A549 (cell line): Measurements from ENCODE around the gene RNF144A. TPM values are rescaled to one million over a fixed set of nuclear protein-coding genes. Genes with fewer than 3 reads are reported as not detected.

ENCODE experiments used
- ATAC-seq, 2 experiments: fragments of 200-7000 bp in 1 of 2; fragments of >200 bp in 1 of 2; cut with Nextera tagmentation in 1 of 2; cut with Tn5 transposase in 1 of 2; 3 replicates each; pipeline versions ENCODE4 v1.8.0 to v1.9.1; 2018 to 2020; ENCODE audit warnings: mild to moderate bottlenecking in 1 of 2, moderate library complexity in 1 of 2
- CTCF ChIA-PET: fragments of 300-600 bp; sonication (Branson Sonifier 250); formaldehyde crosslinking; extraction: SDS; loops from one replicate; lab custom pipeline; 2021; ENCODE audit warnings: antibody characterized with exemption, inconsistent platforms; lab: Yijun Ruan, JAX
- POLR2A ChIA-PET: fragments of 350-600 bp; formaldehyde crosslinking; extraction: SDS; loops from one replicate; lab custom pipeline; 2021; ENCODE audit warnings: antibody characterized with exemption, inconsistent platforms; lab: Yijun Ruan, JAX
- DNase-seq, 2 experiments: peaks; one replicate each; pipeline versions ENCODE4 v3.0.0 to v3.0.0-alpha.2; 2011 to 2016; ENCODE audit warnings: low read depth in 1 of 2, low spot score in 1 of 2
- FAIRE-seq: peaks from 2 replicates; lab custom pipeline; 2011; peaks lifted over from hg19 to GRCh38; lab: Jason Lieb, UNC
- H3K27ac ChIP-seq, 2 experiments: fragments of >200 bp; sonication (Bioruptor Twin); formaldehyde crosslinking; 3 replicates each; pipeline ENCODE4 v1.5.1; 2016 to 2017
- H3K4me1 ChIP-seq: fragments of >200 bp; sonication (Bioruptor Twin); formaldehyde crosslinking; 3 replicates; pipeline ENCODE4 v1.6.1; 2016
- H3K4me2 ChIP-seq: fragments of >200 bp; sonication (Bioruptor Twin); formaldehyde crosslinking; 3 replicates; pipeline ENCODE4 v1.6.1; 2016
- H3K4me3 ChIP-seq: fragments of >200 bp; sonication (Bioruptor Twin); formaldehyde crosslinking; 3 replicates; pipeline ENCODE4 v1.5.1; 2016
- H3K9me3 ChIP-seq: fragments of >200 bp; sonication (Bioruptor Twin); formaldehyde crosslinking; 3 replicates; pipeline ENCODE4 v1.6.1; 2016
- BHLHE40 ChIP-seq: IDR thresholded peaks from 2 replicates; pipeline ENCODE4 v1.6.1; 2012; ENCODE audit warnings: low read depth, low read length, inconsistent platforms
- CHD2 ChIP-seq: fragments of 150-350 bp; IDR thresholded peaks from 2 replicates; pipeline ENCODE4 v1.6.1; 2014; ENCODE audit warnings: low read length; ENCODE audit not compliant: partially characterized antibody
- EHMT2 ChIP-seq: fragments of 200-600 bp; sonication (generic); IDR thresholded peaks from 2 replicates; pipeline ENCODE4 v1.6.1; 2016; ENCODE audit warnings: antibody characterized with exemption, low read depth, mild to moderate bottlenecking, moderate library complexity
- EP300 ChIP-seq, 2 experiments: fragments of >200 bp; sonication (Bioruptor Twin); formaldehyde crosslinking; IDR thresholded peaks; 2 replicates in 1 of 2; 3 replicates in 1 of 2; pipeline ENCODE4 v1.6.1; 2016 to 2017
- FOSB ChIP-seq: fragments of 250-450 bp; sonication (Bioruptor Pico); IDR thresholded peaks from 2 replicates; pipeline ENCODE4 v1.5.0; 2020; ENCODE audit warnings: mild to moderate bottlenecking, moderate library complexity
- FOSL2 ChIP-seq, 2 experiments: fragments of 450-650 bp in 1 of 2; fragments of >200 bp in 1 of 2; sonication (Bioruptor Twin) in 1 of 2; formaldehyde crosslinking; IDR thresholded peaks; 2 replicates each; pipeline versions ENCODE4 v1.5.0 to v1.6.1; 2016 to 2020; ENCODE audit warnings: mild to moderate bottlenecking in 1 of 2, moderate library complexity in 1 of 2
- FOXS1 ChIP-seq: fragments of 250-450 bp; sonication (Bioruptor Pico); IDR thresholded peaks from 2 replicates; pipeline ENCODE4 v1.5.0; 2020; ENCODE audit warnings: mild to moderate bottlenecking, moderate library complexity
- HDAC2 ChIP-seq: fragments of 200-600 bp; sonication (generic); IDR thresholded peaks from 2 replicates; pipeline ENCODE4 v1.6.1; 2016
- HOXB13 ChIP-seq: fragments of 250-450 bp; sonication (Bioruptor Pico); IDR thresholded peaks from 2 replicates; pipeline ENCODE4 v1.5.0; 2020; ENCODE audit warnings: low read depth, mild to moderate bottlenecking, moderate library complexity
- HOXB5 ChIP-seq: fragments of 250-450 bp; sonication (Bioruptor Pico); IDR thresholded peaks from 2 replicates; pipeline ENCODE4 v1.5.0; 2020; ENCODE audit warnings: mild to moderate bottlenecking, moderate library complexity
- JUN ChIP-seq, 2 experiments: fragments of >200 bp; sonication (Bioruptor Twin); formaldehyde crosslinking; IDR thresholded peaks; 2 replicates in 1 of 2; 3 replicates in 1 of 2; pipeline ENCODE4 v1.6.1; 2016 to 2017
- JUNB ChIP-seq: fragments of >200 bp; sonication (Bioruptor Twin); formaldehyde crosslinking; IDR thresholded peaks from 2 replicates; pipeline ENCODE4 v1.6.1; 2016
- KDM1A ChIP-seq: fragments of 200-600 bp; sonication (generic); IDR thresholded peaks from 2 replicates; pipeline ENCODE4 v1.6.1; 2016; ENCODE audit warnings: low read depth, mild to moderate bottlenecking
- NFE2L2 ChIP-seq: fragments of 150-350 bp; conservative IDR thresholded peaks from 2 replicates; pipeline ENCODE4 v1.6.1; 2014; ENCODE audit warnings: low read length
- NPAS2 ChIP-seq: fragments of 250-450 bp; sonication (Bioruptor Pico); IDR thresholded peaks from 2 replicates; pipeline ENCODE4 v1.8.0; 2022; ENCODE audit warnings: mild to moderate bottlenecking, moderate library complexity, borderline replicate concordance
- NR3C1 ChIP-seq: fragments of >200 bp; sonication (Bioruptor Twin); formaldehyde crosslinking; IDR thresholded peaks from 3 replicates; pipeline ENCODE4 v1.6.1; 2017
- POLR2A ChIP-seq: IDR thresholded peaks from 2 replicates; pipeline ENCODE4 v1.6.1; 2012; ENCODE audit warnings: mild to moderate bottlenecking, low read length
- RNF2 ChIP-seq: fragments of 200-600 bp; sonication (generic); IDR thresholded peaks from 2 replicates; pipeline ENCODE4 v1.6.1; 2016; ENCODE audit warnings: low read depth, mild to moderate bottlenecking, antibody characterized with exemption, moderate library complexity, borderline replicate concordance
- TFCP2L1 ChIP-seq: fragments of 250-450 bp; sonication (Bioruptor Pico); IDR thresholded peaks from 2 replicates; pipeline ENCODE4 v1.5.0; 2021; ENCODE audit warnings: mild to moderate bottlenecking
- ZC3H11A ChIP-seq: fragments of 450-650 bp; IDR thresholded peaks from 2 replicates; pipeline ENCODE4 v1.6.1; 2014; ENCODE audit warnings: antibody characterized with exemption, mild to moderate bottlenecking
- ZFP36 ChIP-seq: fragments of 450-650 bp; IDR thresholded peaks from 2 replicates; pipeline ENCODE4 v1.6.1; 2014; ENCODE audit warnings: borderline replicate concordance; ENCODE audit not compliant: partially characterized antibody
- ZSCAN20 ChIP-seq: fragments of 250-450 bp; sonication (Bioruptor Pico); IDR thresholded peaks from 2 replicates; pipeline ENCODE4 v1.8.0; 2022; ENCODE audit warnings: mild to moderate bottlenecking, moderate library complexity
- WGBS: methylation state at CpG from one replicate; pipeline ENCODE4 v1.1.6; 2017; ENCODE audit errors: missing lambda C conversion rate; 5-methylcytosine and 5-hydroxymethylcytosine counted together
- polyA plus RNA-seq, 4 experiments: library from polyadenylated mRNA; depleted of rRNA in 3 of 4; stranded (reverse); fragments of >200 nt; fragmentation: RNase III in 1 of 4; extraction: RNeasy Plus Mini Kit Qiagen cat#74134 plus additional on column Dnase treatment in 1 of 4; gene quantifications; 2 replicates in 3 of 4; 3 replicates in 1 of 4; pipeline ENCODE4 v1.2.3, GENCODE V29; 2011 to 2017
- TF ChIP-seq, protein P1 (sequence below): fragments of >200 bp; sonication (Bioruptor Twin); formaldehyde crosslinking; IDR thresholded peaks from 2 replicates; pipeline ENCODE4 v1.6.1; 2016
- TF ChIP-seq, protein P2 (sequence below): fragments of 250-450 bp; sonication (Bioruptor Pico); IDR thresholded peaks from 2 replicates; pipeline ENCODE4 v1.5.0; 2021; ENCODE audit warnings: mild to moderate bottlenecking, moderate library complexity, borderline replicate concordance
- TF ChIP-seq, protein P3 (sequence below): fragments of >200 bp; sonication (Bioruptor Twin); formaldehyde crosslinking; IDR thresholded peaks from 3 replicates; pipeline ENCODE4 v1.5.1; 2016
- TF ChIP-seq, protein P4 (sequence below): fragments of 200-600 bp; sonication (generic); IDR thresholded peaks from 2 replicates; pipeline ENCODE4 v1.6.1; 2016; ENCODE audit warnings: antibody characterized with exemption, mild to moderate bottlenecking, moderate library complexity

Gene RNF144A
- polyA plus RNA-seq, 2 of the 4 experiments (the other 2 are of a cell fraction), result 4.4 to 9.6 TPM

DNA sequence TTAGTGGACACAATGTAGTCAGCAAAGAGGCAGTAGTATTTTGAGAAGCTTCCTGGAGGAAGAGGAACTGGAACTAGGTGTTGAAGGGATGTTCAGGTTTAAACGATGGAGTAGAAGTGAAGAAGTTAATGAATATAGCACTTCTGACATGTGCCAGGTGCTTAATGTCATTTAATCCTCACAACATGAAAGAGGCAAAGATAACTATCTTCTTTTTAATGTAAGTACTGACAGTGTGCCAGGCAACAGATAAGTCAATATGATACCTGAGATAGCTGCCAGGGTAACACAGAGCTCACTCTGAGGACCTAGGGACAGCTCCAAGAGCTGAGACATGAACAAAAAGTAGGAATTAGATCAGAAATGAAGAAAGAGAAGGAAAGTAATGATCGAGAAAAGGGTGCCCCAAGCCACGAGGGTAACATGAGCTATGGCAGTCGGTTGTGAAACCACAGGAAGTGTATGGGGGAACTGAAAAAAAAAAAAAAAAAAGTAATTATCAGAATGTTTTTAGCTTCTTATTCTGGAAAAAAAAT lies 140.7 kb downstream of the RNF144A start:
- 3% methylated on average over 4 of the region's 4 CpGs for WGBS
- no peaks in the 10 kb centered on the region for H3K4me1 ChIP-seq
- peaks cover 3% of the 10 kb centered on the region; the same call in 1 of the 3 replicates for H3K9me3 ChIP-seq
- CTCF ChIA-PET, result interaction anchor here (1.0 to 4.3 kb wide), 4 partner anchors 10 to 161 kb away, joined by 3 to 28 read pairs (median 4); no protein-coding TSS in a partner anchor
- TF ChIP-seq ZSCAN20 (CRISPR knock-in tag) (no peak), POLR2A (no peak), HDAC2 (no peak), HOXB5 (CRISPR knock-in tag) (no peak), NR3C1 (no peak), BHLHE40 (no peak), JUN (IDR thresholded peaks at IDR 0.05) (no peak), KDM1A (no peak), FOXS1 (CRISPR knock-in tag) (no peak), EHMT2 (no peak), FOSB (no peak), NPAS2 (CRISPR knock-in tag) (no peak), EP300 (IDR thresholded peaks at IDR 0.05) (no peak)
- TF ChIP-seq, protein P1, sequence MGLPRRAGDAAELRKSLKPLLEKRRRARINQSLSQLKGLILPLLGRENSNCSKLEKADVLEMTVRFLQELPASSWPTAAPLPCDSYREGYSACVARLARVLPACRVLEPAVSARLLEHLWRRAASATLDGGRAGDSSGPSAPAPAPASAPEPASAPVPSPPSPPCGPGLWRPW, result no peak
- TF ChIP-seq, protein P2, sequence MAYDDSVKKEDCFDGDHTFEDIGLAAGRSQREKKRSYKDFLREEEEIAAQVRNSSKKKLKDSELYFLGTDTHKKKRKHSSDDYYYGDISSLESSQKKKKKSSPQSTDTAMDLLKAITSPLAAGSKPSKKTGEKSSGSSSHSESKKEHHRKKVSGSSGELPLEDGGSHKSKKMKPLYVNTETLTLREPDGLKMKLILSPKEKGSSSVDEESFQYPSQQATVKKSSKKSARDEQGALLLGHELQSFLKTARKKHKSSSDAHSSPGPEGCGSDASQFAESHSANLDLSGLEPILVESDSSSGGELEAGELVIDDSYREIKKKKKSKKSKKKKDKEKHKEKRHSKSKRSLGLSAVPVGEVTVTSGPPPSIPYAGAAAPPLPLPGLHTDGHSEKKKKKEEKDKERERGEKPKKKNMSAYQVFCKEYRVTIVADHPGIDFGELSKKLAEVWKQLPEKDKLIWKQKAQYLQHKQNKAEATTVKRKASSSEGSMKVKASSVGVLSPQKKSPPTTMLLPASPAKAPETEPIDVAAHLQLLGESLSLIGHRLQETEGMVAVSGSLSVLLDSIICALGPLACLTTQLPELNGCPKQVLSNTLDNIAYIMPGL (CRISPR knock-in tag), result no peak
- TF ChIP-seq, protein P3, sequence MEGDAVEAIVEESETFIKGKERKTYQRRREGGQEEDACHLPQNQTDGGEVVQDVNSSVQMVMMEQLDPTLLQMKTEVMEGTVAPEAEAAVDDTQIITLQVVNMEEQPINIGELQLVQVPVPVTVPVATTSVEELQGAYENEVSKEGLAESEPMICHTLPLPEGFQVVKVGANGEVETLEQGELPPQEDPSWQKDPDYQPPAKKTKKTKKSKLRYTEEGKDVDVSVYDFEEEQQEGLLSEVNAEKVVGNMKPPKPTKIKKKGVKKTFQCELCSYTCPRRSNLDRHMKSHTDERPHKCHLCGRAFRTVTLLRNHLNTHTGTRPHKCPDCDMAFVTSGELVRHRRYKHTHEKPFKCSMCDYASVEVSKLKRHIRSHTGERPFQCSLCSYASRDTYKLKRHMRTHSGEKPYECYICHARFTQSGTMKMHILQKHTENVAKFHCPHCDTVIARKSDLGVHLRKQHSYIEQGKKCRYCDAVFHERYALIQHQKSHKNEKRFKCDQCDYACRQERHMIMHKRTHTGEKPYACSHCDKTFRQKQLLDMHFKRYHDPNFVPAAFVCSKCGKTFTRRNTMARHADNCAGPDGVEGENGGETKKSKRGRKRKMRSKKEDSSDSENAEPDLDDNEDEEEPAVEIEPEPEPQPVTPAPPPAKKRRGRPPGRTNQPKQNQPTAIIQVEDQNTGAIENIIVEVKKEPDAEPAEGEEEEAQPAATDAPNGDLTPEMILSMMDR, result no peak
- TF ChIP-seq, all 56 proteins: peak for 0
- Histone ChIP-seq H3K4me2 (no peak overlapping the region), H3K4me3 (no peak overlapping the region), H3K27ac (no peak overlapping the region)
- no peak for FAIRE-seq
- POLR2A ChIA-PET, result no interaction called here
- DNase-seq, result no peak
- no peak for ATAC-seq

DNA sequence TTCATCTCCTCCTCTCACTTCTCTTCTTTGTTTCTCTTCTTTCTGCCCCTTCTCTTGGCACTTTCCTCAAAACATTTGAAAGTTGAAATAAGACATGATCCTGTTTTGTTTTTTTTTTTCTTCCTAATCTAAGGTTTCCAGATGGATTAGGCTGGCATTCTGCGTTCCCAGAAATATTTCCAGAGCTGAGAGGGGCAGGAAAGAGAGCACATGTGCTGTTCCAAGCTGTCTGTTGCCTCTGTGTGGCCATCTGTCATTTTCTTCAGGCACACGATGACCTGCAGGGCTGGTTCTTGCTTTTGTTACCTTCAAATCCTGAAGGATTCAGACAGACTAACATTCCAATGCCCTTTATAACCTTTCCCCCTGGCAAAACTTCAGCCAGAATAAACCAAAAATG lies 142.9 kb downstream of the RNF144A start:
- Histone ChIP-seq H3K27ac (no peak overlapping the region), H3K4me2 (no peak overlapping the region), H3K4me3 (no peak overlapping the region), H3K9me3 (no peaks in the 10 kb centered on the region; the same call in 2 of the 3 replicates), H3K4me1 (no peaks in the 10 kb centered on the region)
- 0% methylated on average over 2 of the region's 2 CpGs for WGBS
- ATAC-seq (no peak), FAIRE-seq (no peak), DNase-seq (no peak)
- CTCF ChIA-PET, result interaction anchor here (0.6 to 4.3 kb wide), 2 partner anchors 15 to 880 kb away, joined by 3 to 28 read pairs; no protein-coding TSS in a partner anchor
- TF ChIP-seq FOSL2 (IDR thresholded peaks at IDR 0.05) (no peak), FOSL2 (CRISPR knock-in tag; IDR thresholded peaks at IDR 0.05) (no peak), TFCP2L1 (no peak)
- POLR2A ChIA-PET, result no interaction called here

DNA sequence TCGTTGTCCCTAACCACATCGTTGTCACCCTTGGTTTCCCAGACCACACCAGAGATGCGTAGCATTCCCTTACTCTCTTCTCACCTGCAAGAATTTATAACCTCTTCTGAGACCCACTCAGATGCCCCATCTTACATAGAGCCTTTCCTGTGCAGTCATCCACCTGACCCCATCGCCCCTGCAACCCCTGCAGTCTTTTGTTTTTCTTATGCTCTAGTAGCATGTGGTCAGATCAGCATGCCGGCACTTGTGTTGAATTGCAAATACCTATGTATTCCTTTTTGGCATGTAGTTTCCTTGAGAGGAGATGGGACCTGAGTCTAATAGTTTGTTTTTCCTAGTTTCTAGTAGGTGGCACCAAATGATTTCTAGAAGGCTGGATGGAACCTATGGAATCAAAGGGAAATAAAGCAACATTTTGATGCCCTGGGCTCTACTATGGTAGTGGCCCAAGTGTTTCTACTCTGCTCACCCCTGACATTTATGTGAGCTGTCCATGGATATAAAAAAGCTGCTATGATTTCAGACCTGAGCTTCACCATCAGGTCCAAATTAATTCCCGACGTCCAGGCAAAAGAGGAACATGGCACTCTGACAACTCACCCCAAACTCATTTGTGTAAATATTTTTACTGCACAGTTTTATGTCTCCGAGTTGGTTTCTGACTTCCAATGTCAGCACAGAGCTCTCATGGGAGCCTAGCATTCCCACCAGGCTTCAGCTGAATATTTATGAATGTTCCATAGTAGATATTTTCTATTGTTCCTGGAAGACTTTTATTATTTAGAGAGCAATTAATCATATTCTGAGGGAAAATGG lies 143.6 kb downstream of the RNF144A start:
- H3K4me1 ChIP-seq, result no peaks in the 10 kb centered on the region
- H3K4me3 ChIP-seq, result no peak overlapping the region
- POLR2A ChIA-PET, result no interaction called here
- FAIRE-seq (no peak), DNase-seq (no peak), ATAC-seq (no peak)
- CTCF ChIA-PET, result interaction anchor here (2.2 to 4.3 kb wide), 2 partner anchors 16 kb away, joined by 7 to 28 read pairs; no protein-coding TSS in a partner anchor
- no peaks in the 10 kb centered on the region; the same call in 2 of the 3 replicates for H3K9me3 ChIP-seq
- 25% methylated on average over 8 of the region's 8 CpGs for WGBS
- H3K4me2 ChIP-seq, result no peak overlapping the region
- H3K27ac ChIP-seq, result no peak overlapping the region
- no peak for TF ChIP-seq TFCP2L1
- no peak for TF ChIP-seq NFE2L2
- TF ChIP-seq CHD2, result no peak
- no peak for TF ChIP-seq ZFP36
- TF ChIP-seq FOSL2 (IDR thresholded peaks at IDR 0.05), result no peak
- no peak for TF ChIP-seq FOSL2 (CRISPR knock-in tag; IDR thresholded peaks at IDR 0.05)
- no peak for TF ChIP-seq JUNB
- TF ChIP-seq ZC3H11A, result no peak
- TF ChIP-seq RNF2, result no peak
- TF ChIP-seq, protein P4, sequence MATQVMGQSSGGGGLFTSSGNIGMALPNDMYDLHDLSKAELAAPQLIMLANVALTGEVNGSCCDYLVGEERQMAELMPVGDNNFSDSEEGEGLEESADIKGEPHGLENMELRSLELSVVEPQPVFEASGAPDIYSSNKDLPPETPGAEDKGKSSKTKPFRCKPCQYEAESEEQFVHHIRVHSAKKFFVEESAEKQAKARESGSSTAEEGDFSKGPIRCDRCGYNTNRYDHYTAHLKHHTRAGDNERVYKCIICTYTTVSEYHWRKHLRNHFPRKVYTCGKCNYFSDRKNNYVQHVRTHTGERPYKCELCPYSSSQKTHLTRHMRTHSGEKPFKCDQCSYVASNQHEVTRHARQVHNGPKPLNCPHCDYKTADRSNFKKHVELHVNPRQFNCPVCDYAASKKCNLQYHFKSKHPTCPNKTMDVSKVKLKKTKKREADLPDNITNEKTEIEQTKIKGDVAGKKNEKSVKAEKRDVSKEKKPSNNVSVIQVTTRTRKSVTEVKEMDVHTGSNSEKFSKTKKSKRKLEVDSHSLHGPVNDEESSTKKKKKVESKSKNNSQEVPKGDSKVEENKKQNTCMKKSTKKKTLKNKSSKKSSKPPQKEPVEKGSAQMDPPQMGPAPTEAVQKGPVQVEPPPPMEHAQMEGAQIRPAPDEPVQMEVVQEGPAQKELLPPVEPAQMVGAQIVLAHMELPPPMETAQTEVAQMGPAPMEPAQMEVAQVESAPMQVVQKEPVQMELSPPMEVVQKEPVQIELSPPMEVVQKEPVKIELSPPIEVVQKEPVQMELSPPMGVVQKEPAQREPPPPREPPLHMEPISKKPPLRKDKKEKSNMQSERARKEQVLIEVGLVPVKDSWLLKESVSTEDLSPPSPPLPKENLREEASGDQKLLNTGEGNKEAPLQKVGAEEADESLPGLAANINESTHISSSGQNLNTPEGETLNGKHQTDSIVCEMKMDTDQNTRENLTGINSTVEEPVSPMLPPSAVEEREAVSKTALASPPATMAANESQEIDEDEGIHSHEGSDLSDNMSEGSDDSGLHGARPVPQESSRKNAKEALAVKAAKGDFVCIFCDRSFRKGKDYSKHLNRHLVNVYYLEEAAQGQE, result no peak
- TF ChIP-seq HOXB13 (CRISPR knock-in tag), result no peak
- no peak for TF ChIP-seq HOXB5 (CRISPR knock-in tag)
